ENCODE data around the gene ZNF516. TPM values are rescaled to one million over a fixed set of nuclear protein-coding genes. Genes with fewer than 3 reads are reported as not detected.

The ZNF516 gene
- total and polyA plus RNA-seq, 2 of the 13 experiments (the other 11 are each of a cell fraction or from before 2014, with no cell fraction given), result 16.6 to 18.7 TPM

- TF ChIP-seq CREM (IDR thresholded peaks at IDR 0.05) (peak; percentile 18; the same call in 1 of the 2 replicates), CREM (CRISPR knock-in tag; IDR thresholded peaks at IDR 0.05) (no peak), ZBTB7B (CRISPR knock-in tag; IDR thresholded peaks at IDR 0.05) (peak; percentile 92), MZF1 (CRISPR knock-in tag; IDR thresholded peaks at IDR 0.05; ENCODE audit: borderline replicate concordance) (no peak), NR2F6 (IDR thresholded peaks at IDR 0.05) (0 out of 2 replicates have a peak, but pooled peaks have one; percentile 30), NR2F6 (CRISPR knock-in tag; IDR thresholded peaks at IDR 0.05) (no peak), YEATS4 (CRISPR knock-in tag; IDR thresholded peaks at IDR 0.05; ENCODE audit: borderline replicate concordance) (peak; percentile 56; the same call in 1 of the 2 replicates), BCL3 (CRISPR knock-in tag; IDR thresholded peaks at IDR 0.05) (0 out of 2 replicates have a peak, but pooled peaks have one; percentile 65), SALL1 (CRISPR knock-in tag; IDR thresholded peaks at IDR 0.05) (peak; percentile 48), ZBTB2 (CRISPR knock-in tag; IDR thresholded peaks at IDR 0.05; ENCODE audit: low read depth) (no peak), SKI (IDR thresholded peaks at IDR 0.05; ENCODE audit: partially characterized antibody) (peak; percentile 26), ASH2L (IDR thresholded peaks at IDR 0.05; ENCODE audit: insufficient read length, low read depth, low read length) (peak; percentile 46), ZNF44 (CRISPR knock-in tag; IDR thresholded peaks at IDR 0.05) (no peak), MEIS2 (CRISPR knock-in tag; IDR thresholded peaks at IDR 0.05) (0 out of 2 replicates have a peak, but pooled peaks have one; percentile 27), MED1 (CRISPR knock-in tag; IDR thresholded peaks at IDR 0.05) (peak; percentile 50)
- TF ChIP-seq, protein P1, sequence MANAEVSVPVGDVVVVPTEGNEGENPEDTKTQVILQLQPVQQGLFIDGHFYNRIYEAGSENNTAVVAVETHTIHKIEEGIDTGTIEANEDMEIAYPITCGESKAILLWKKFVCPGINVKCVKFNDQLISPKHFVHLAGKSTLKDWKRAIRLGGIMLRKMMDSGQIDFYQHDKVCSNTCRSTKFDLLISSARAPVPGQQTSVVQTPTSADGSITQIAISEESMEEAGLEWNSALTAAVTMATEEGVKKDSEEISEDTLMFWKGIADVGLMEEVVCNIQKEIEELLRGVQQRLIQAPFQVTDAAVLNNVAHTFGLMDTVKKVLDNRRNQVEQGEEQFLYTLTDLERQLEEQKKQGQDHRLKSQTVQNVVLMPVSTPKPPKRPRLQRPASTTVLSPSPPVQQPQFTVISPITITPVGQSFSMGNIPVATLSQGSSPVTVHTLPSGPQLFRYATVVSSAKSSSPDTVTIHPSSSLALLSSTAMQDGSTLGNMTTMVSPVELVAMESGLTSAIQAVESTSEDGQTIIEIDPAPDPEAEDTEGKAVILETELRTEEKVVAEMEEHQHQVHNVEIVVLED (CRISPR knock-in tag; IDR thresholded peaks at IDR 0.05; ENCODE audit: borderline replicate concordance), result 0 out of 2 replicates have a peak, but pooled peaks have one; percentile 27
- TF ChIP-seq, protein P2, sequence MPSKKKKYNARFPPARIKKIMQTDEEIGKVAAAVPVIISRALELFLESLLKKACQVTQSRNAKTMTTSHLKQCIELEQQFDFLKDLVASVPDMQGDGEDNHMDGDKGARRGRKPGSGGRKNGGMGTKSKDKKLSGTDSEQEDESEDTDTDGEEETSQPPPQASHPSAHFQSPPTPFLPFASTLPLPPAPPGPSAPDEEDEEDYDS (CRISPR knock-in tag; IDR thresholded peaks at IDR 0.05), result peak; percentile 19; the same call in 1 of the 2 replicates
- TF ChIP-seq, protein P3, sequence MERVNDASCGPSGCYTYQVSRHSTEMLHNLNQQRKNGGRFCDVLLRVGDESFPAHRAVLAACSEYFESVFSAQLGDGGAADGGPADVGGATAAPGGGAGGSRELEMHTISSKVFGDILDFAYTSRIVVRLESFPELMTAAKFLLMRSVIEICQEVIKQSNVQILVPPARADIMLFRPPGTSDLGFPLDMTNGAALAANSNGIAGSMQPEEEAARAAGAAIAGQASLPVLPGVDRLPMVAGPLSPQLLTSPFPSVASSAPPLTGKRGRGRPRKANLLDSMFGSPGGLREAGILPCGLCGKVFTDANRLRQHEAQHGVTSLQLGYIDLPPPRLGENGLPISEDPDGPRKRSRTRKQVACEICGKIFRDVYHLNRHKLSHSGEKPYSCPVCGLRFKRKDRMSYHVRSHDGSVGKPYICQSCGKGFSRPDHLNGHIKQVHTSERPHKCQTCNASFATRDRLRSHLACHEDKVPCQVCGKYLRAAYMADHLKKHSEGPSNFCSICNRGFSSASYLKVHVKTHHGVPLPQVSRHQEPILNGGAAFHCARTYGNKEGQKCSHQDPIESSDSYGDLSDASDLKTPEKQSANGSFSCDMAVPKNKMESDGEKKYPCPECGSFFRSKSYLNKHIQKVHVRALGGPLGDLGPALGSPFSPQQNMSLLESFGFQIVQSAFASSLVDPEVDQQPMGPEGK (CRISPR knock-in tag; IDR thresholded peaks at IDR 0.05), result peak; percentile 56
- TF ChIP-seq, protein P4, sequence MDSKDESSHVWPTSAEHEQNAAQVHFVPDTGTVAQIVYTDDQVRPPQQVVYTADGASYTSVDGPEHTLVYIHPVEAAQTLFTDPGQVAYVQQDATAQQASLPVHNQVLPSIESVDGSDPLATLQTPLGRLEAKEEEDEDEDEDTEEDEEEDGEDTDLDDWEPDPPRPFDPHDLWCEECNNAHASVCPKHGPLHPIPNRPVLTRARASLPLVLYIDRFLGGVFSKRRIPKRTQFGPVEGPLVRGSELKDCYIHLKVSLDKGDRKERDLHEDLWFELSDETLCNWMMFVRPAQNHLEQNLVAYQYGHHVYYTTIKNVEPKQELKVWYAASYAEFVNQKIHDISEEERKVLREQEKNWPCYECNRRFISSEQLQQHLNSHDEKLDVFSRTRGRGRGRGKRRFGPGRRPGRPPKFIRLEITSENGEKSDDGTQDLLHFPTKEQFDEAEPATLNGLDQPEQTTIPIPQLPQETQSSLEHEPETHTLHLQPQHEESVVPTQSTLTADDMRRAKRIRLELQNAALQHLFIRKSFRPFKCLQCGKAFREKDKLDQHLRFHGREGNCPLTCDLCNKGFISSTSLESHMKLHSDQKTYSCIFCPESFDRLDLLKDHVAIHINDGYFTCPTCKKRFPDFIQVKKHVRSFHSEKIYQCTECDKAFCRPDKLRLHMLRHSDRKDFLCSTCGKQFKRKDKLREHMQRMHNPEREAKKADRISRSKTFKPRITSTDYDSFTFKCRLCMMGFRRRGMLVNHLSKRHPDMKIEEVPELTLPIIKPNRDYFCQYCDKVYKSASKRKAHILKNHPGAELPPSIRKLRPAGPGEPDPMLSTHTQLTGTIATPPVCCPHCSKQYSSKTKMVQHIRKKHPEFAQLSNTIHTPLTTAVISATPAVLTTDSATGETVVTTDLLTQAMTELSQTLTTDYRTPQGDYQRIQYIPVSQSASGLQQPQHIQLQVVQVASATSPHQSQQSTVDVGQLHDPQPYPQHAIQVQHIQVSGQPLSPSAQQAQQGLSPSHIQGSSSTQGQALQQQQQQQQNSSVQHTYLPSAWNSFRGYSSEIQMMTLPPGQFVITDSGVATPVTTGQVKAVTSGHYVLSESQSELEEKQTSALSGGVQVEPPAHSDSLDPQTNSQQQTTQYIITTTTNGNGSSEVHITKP (CRISPR knock-in tag; IDR thresholded peaks at IDR 0.05; ENCODE audit: low read depth), result peak; percentile 93
Observed at GRCh38 chr18:76495435-76496193, 572 bp upstream of the ZNF516 start (continued).
